NCI-H128 (cell line): Measurements from ENCODE around the gene COL27A1.

ENCODE experiments used
- DNase-seq: peaks from one replicate; lab custom pipeline; 2025; ENCODE audit not compliant: unreplicated experiment; lab: John Stamatoyannopoulos, UW

COL27A1 gene

DNA sequence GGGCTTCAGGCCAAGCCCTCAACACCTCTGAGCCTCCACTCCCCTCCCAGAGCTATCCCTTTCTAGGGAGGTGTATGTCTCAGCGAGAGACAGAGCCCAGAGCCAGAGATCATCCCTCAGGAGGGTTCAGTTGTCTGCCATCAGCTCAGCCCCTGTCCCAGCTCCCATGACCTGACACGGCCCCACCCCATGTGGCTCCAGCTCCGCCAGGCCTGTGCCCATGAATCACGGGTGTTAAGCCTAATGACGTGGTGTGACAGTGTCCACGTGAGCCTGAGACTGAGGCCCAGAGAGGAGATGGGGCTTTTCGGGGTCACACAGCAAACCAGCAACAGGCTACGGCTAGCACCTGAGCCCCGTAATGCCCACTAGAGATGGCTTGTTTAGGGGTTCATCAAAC is 106.7 kb downstream of the COL27A1 start:
- no peak for DNase-seq

- no peak for DNase-seq
Observed at GRCh38 chr9:114263853-114264510, 108.6 kb downstream of the COL27A1 start.

GRCh38 chr9:114264806-114265550 is 109.6 kb downstream of the COL27A1 start:
- no peak for DNase-seq

DNA sequence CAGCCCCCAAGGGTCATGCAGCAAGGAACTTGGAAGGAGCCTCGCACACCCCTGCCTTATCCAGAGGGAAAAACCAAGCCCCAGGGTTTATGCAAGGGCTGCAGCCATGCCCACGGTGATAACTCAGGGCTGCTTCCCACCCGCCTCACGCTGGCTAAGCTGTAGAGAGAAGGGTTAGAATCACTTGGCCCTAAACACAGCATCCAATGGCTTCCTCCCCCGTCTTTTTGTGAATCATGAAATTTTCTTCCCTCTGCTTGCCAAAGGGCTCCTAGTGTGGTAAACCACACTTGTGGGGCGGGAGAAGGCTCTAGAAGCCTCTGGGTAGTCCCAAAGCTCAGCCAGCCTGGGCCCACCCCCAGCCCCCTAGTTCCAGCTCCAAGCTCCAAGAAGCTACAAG is 111.6 kb downstream of the COL27A1 start:
- DNase-seq = no peak

- no peak for DNase-seq
Observed at GRCh38 chr9:114269023-114269422, 113.7 kb downstream of the COL27A1 start.

DNA sequence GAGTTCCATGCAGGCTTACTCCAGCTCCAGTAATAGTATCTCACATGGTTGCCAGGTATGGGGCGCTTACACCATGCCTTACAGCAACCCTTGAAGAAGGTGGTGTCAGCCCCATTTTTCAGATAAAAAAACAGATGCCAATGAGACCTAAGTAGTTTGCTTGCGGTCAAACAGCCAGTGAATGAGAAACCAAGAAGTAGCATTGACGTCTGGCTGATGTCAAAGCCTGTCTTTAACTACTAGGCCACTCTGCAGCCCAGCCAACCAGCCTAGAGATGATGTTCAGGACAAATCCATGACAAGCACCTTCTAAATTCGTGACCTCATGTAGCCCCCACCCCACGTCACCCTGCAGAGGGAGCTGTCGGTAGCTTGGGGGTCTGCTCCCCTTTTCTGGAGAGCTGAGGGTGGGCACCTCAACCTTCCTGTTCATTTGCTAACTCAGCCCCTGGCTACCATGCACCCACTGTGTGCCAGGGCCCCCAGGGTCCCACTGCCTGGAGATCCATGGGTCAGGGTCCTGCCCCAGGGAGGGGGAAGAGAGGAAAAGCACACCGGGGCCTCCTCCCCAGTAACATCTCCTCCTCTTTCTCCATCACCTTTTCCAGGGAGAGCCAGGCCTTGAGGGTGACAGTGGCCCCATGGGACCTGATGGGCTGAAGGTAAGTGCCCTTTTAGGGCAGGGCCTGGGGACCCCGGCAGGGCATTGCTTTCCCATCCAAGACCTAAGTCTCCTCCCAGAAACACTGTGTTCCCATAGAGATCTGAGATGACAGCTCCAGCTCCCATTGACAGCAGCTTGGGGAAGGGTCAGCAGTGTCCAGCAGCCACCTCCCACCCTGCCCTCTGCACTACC is 115.0 kb downstream of the COL27A1 start:
- DNase-seq = no peak

DNA sequence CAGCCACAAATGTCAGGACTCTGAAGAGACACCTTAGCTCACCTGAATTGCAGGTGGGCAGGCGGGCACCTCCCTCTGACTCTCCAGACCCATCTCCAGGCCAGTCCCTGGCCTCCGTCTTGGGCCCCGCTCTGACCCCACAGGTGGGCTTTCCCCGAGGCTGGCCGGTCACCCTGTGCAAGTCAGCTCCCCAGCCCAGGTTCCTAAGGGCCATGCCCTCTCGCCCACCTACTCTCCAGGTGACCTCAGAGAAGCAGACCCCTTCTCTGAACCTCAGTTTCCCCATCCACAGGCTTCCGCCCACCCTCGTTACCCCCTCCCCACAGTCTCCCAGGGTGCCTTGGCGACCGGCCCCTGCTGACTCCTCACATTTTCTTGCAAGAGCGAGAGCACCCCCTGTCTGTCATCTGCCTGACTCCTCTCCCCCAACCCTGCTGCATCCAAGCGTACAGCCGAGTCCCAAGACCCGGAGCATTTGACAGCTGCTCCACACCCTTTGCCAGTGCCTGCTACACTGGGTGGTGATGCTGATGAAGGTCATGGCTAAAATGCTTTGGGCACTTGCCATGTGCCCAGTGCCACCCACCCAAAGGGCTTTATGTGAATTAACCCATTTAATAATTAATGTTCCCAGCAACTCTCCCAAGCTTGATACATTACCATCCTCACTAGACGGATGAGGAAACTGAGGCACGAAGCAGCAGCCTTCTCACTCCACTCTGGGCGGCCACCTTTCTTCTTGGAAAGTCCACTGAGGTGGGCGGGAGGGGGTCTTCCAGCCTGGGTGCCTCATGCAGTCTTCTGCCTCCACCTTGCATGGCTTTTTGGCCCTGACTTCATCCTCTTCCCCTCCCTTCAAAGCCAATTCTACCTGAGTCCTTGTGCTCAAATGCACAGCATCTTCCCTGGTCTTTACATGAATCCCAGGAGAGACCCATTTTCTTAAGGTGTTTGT is 116.5 kb downstream of the COL27A1 start:
- DNase-seq = no peak

GRCh38 chr9:114272739-114273431 is 117.5 kb downstream of the COL27A1 start:
- DNase-seq = no peak

DNA sequence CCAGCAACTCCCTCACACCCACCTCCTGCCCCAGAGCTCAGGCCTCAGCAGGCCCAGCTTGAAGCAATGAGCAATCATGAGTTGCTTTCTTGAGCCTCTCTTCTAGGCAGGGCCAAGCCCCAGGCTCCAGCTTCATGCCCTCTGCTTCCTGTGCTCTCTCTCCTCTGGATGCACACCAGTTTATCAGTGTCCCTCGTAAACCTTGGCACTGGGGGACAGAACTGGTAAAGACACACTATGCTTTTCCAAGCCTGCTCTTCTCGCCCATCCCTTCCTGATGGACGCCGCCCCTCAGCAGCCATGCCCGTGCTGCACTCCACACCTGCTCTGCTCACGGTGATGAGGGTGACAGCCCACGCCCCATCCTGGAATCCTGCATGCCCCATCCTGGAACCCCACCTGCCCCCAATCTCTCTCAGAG is 118.1 kb downstream of the COL27A1 start:
- no peak for DNase-seq

DNA sequence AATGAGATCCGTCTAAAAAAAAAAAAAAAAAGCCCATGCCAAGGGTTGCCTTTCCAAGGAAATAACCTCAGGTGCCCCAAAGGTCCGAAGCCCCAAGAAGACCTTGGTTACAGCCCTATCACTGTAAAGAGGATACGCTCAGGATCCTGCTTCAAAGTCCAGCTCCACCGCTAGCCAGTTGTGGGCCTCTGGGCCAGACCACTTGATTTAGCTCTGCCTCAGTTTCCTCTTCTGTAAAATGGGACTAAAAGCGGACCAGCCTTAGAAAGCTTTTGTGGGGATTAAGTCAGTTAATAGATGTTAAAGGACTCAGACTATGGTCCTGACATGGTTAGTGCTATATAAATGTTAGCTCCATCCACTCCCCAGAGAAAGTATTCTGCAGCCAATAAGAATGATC is 118.9 kb downstream of the COL27A1 start:
- DNase-seq = no peak

DNA sequence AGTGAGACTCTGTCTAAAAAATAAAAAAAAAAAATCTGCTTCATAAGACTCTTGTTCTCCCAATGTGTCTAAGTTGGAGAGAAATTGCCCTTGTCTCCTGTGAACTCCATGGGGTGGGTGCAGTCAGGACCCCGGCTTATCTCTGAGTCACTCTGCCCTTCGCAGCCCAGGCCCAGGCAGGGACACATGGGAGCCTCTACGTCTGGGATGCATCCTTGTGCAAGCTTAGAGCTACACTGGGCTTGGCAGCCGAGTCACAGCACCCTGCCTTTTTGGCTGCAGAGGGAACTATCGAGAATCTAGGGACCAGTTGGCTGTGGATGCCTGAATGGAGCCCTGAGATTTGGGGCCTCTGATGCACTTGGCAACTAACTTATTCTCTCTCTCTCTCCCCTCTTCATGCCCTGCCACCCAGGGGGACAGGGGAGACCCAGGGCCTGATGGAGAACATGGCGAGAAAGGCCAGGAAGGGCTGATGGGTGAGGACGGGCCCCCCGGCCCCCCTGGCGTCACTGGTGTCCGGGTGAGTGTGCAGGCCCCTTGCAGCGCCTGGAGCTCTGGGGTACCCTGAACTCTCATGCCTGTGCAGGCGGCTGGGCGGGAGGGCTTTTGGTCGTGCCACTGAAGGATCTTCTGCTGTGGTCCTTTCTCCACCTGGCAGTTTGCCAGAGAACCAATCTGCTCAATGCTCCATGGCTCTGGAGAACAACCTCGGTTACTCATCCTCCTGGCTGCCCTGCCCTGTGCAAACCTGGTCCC is 120.1 kb downstream of the COL27A1 start:
- DNase-seq = no peak

DNA sequence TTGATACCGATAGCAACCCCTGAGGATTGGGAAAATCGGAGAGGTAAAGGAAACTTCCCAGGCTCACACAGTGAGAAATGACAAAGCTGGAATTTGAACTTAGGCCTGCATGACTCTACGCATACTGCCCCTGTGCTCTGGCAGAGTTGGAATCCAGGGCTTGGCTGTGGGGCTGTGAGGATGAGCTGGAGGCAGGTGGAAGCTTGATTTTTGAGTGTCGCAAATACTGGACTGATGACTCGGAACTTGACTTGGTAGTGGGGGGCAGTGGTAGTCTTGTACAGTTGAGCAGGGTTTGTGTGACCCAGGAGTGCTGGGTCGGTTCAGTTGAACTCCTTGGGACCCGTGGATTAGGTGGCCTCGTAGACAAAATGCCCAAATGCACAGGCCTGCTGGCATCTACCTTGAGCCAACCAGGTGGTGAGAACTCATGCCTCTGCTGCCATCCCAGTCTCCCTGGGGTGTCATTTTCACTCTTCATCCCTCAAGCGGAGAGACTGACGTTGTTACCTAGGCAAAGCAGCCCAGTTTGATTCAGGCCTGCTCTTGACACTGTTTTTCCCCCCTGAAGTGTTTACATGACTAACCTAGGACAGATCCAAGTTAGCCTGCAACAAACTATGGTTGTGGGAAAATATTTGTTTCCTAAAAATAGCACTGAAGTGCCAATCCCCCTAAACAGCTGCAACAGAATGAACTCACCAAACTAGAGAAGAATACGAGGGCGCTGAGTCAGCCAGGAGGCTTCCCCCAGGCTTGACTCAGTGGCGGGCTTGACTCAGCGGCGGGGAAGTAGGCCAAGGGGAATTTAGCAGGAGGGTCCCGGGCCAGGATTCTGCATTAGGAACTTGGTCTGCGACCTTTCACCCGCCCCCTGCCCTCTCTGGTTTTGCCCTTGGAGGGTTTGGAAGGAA is 121.8 kb downstream of the COL27A1 start:
- no peak for DNase-seq

GRCh38 chr9:114278356-114278755 is 123.0 kb downstream of the COL27A1 start:
- no peak for DNase-seq

DNA sequence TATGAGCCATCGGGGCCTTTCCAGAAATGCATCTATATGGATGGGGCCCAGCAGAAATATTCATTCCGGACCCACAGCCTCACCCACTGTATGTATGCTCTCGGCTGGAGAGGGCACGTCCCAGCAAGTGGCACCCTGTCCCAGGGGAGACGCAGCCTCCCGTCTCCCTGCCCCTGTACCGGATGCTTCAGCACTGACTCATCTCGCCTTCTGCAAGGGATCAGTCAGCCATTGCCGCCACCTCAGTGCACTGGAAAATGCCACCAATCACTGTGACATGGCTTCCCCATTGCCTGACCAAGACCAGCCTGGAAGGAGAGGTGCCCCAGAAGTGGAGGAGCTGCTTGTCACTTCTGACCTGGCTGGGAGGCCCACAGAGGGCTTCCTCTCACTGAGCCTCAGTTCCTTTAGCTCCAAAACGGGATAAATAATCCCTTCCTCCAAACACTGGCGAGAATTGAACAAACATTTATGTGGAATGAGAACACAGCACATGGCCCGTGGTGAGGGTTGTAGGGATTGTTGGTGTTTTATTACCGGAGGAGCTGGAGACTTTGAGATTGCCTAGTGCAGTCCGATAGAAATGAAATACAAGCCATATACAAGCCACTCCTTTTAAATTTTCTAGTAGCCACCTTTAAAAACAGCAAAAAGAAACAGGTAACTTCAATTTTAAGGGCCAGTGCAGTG is 123.7 kb downstream of the COL27A1 start:
- DNase-seq = no peak

DNA sequence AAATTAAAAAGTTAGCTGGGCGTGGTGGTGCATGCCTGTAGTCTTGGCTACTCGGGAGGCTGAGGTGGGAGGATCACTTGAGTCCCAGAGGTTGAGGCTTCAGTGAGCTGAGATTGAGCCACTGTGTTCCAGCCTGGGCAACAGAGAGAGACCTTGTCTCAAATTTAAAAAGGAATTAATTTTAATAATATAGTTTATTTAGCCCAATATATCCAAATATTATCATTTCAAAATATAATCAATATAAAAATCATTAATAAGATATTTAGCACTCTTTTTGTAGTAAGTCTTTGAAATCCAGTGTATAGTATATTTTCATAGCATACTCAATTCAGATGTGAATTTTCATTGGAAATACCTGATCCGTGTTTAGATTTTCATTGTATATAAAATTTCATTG is 124.4 kb downstream of the COL27A1 start:
- no peak for DNase-seq

- no peak for DNase-seq
Observed at GRCh38 chr9:114280636-114281472, 125.5 kb downstream of the COL27A1 start.
